Endothelial cell (in vitro differentiated cells): ENCODE measurements around the gene CELF1. TPM values are rescaled to one million over a fixed set of nuclear protein-coding genes. Genes with fewer than 3 reads are reported as not detected.
"Not testable (repeated sequence)": the region's sequence is repeated elsewhere in the genome, so short reads cannot be mapped to it uniquely, and the experiment has no call there.

ENCODE experiments used
- DNase-seq: peaks from one replicate; pipeline ENCODE4 v3.0.0; 2021; ENCODE audit warnings: low spot score
- H3K27ac Mint-ChIP-seq: one replicate; pipeline ENCODE4 v1.8.0; 2021; ENCODE audit warnings: mixed read lengths, inconsistent platforms; ENCODE audit not compliant: unreplicated experiment
- H3K27me3 Mint-ChIP-seq: one replicate; pipeline ENCODE4 v1.8.0; 2021; ENCODE audit warnings: mild to moderate bottlenecking, moderate library complexity, mixed read lengths, inconsistent platforms; ENCODE audit not compliant: unreplicated experiment
- H3K36me3 Mint-ChIP-seq: one replicate; pipeline ENCODE4 v1.8.0; 2021; ENCODE audit warnings: mild to moderate bottlenecking, low read depth, mixed read lengths, inconsistent platforms; ENCODE audit not compliant: unreplicated experiment
- H3K4me1 Mint-ChIP-seq: one replicate; pipeline ENCODE4 v1.8.0; 2021; ENCODE audit warnings: mild to moderate bottlenecking, mixed read lengths, inconsistent platforms; ENCODE audit not compliant: unreplicated experiment
- H3K4me3 Mint-ChIP-seq: one replicate; pipeline ENCODE4 v1.8.0; 2021; ENCODE audit warnings: mild to moderate bottlenecking, mixed read lengths, inconsistent platforms; ENCODE audit not compliant: unreplicated experiment
- H3K9me3 Mint-ChIP-seq: one replicate; pipeline ENCODE4 v1.8.0; 2021; ENCODE audit warnings: mixed read lengths, inconsistent platforms; ENCODE audit not compliant: unreplicated experiment
- CTCF ChIP-seq: fragments of 200-600 bp; sonication (generic); IDR thresholded peaks from one replicate; pipeline ENCODE4 v1.5.0; 2021; ENCODE audit warnings: antibody characterized with exemption; ENCODE audit not compliant: unreplicated experiment
- total RNA-seq: library from RNA; stranded (reverse); fragmentation: NEBNext Ultra II Directional; extraction: Animal tissue kit (Norgen Biotek cat#: 25700); gene quantifications from one replicate; pipeline ENCODE4 v1.2.1, GENCODE V29; 2021; ENCODE audit not compliant: unreplicated experiment

Gene CELF1
- total RNA-seq, 1 donor from 2014 or later: 162 TPM

DNA sequence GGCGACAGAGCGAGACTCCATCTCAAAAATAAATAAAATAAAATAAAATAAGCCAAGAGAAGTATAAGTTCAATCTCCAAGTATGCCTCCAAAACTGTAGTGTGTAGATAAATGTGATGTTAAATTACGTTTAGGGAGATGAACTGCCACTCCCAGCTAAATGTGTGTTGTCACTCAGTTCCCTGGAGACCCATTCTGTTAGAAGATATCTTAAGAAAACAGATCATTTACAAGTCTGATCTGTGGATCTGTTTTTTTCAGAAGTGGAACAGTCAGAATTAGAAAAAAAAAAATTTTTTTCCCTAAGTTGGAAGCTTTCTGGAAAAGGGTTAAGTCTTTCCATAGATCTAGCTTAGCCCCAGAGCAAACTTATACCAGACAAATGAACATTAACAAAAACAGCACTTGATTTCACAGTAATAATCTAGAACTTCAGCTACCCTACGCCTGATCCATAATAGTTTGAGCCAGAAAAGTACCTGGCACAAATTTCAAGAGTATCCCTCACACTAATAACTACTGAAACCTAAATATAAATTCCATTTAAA lies 18.2 kb downstream of the CELF1 start:
- H3K36me3 Mint-ChIP-seq: peaks cover 7% of the 10 kb centered on the region
- H3K27ac Mint-ChIP-seq: peak overlapping the region; percentile 72
- no peaks in the 10 kb centered on the region for H3K9me3 Mint-ChIP-seq
- no peak for TF ChIP-seq CTCF
- peaks cover 17% of the 10 kb centered on the region for H3K4me1 Mint-ChIP-seq
- DNase-seq: no peak
- no peak overlapping the region for H3K4me3 Mint-ChIP-seq
- peaks cover 4% of the 10 kb centered on the region for H3K27me3 Mint-ChIP-seq

DNA sequence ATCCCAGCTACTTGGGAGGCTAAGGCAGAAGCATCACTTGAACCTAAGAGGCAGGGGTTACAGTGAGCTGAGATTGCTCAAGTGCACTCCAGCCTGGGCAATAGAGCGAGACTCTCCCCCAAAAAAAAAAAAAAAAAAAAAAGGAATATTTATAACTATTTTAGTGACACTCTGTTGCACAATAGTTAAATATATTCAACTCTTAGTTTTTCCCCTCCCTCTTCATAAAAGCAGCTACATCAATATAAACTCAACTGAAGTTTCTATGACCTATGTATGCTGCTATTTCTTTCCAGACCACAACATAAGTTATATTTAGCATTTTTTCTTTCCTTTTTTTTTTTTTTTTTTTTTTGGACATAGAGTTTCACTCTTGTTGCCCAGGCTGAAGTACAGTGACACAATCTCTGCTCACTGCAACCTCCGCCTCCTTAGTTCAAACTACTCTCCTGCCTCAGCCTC lies 19.2 kb downstream of the CELF1 start:
- peaks cover 7% of the 10 kb centered on the region for H3K36me3 Mint-ChIP-seq
- H3K27ac Mint-ChIP-seq: no peak overlapping the region
- H3K27me3 Mint-ChIP-seq: peaks cover 4% of the 10 kb centered on the region
- no peak overlapping the region for H3K4me3 Mint-ChIP-seq
- no peaks in the 10 kb centered on the region for H3K9me3 Mint-ChIP-seq
- no peak for TF ChIP-seq CTCF
- peaks cover 8% of the 10 kb centered on the region for H3K4me1 Mint-ChIP-seq
- DNase-seq: no peak

DNA sequence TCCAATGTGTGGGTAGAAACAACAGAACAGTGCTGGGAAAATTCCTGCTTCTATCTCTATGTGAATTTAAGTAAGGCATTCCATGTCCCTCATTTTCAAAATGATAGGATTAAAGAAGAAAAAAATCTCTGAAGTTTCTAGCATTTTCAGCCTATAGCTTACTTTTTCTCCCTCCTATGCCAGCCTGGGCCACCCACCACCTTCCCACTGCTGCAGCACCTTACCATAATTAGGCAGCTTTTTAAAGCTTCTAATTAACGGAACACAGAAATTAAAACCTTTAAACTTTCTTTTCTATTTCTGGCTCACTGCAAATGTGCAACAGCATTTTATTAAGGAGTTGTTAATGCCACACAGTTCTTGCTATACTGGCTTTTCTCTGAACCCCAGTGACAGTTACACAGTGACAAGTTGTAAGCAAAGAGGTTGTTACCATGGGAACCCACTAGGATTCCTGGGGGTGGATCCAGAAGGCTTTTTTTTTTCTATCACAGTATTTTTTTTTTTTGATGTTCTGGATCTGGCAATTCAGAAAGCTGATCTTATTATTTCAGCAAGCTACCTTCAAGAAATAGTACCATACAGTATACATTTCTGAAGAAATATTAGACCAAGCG lies 20.2 kb downstream of the CELF1 start:
- H3K27me3 Mint-ChIP-seq: peaks cover 4% of the 10 kb centered on the region
- H3K4me1 Mint-ChIP-seq: peaks cover 6% of the 10 kb centered on the region
- no peak for DNase-seq
- no peaks in the 10 kb centered on the region for H3K9me3 Mint-ChIP-seq
- peaks cover 7% of the 10 kb centered on the region for H3K36me3 Mint-ChIP-seq
- no peak for TF ChIP-seq CTCF
- H3K27ac Mint-ChIP-seq: peak overlapping the region; percentile 42
- no peak overlapping the region for H3K4me3 Mint-ChIP-seq

- Mint-ChIP-seq H3K4me1 (peaks cover 6% of the 10 kb centered on the region), H3K4me3 (no peak overlapping the region), H3K36me3 (peaks cover 7% of the 10 kb centered on the region), H3K27ac (peak overlapping the region; percentile 2), H3K27me3 (peaks cover 4% of the 10 kb centered on the region), H3K9me3 (no peaks in the 10 kb centered on the region)
- DNase-seq: no peak
- TF ChIP-seq CTCF: no peak
Observed at GRCh38 chr11:47531666-47532065, 21.3 kb downstream of the CELF1 start.

DNA sequence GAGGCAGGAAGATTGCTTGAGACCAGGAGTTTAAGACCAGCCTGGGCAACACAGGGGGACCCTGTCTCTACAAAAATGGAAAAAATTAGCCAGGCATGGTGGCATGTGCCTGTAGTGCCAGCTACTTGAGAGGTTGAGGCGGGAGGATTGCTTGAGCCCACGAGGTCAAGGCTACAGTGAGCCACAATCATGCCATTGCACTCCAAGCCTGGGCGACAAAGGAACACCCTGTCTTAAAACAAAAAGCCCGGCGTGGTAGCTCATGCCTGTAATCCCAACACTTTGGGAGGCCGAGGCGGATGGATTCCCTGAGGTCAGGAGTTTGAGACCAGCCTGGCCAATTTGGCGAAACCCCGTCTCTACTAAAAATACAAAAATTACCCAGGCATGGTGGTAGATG lies 22.2 kb downstream of the CELF1 start:
- not testable (repeated sequence) for H3K4me1 Mint-ChIP-seq, DNase-seq, H3K27me3 Mint-ChIP-seq, H3K9me3 Mint-ChIP-seq, H3K36me3 Mint-ChIP-seq
- H3K4me3 Mint-ChIP-seq: peak overlapping the region; percentile 38
- H3K27ac Mint-ChIP-seq: peak overlapping the region; percentile 77
